CD4-positive, CD25-positive, alpha-beta regulatory T cell (primary cell): Measurements from ENCODE around the gene MAGIX. TPM values are rescaled to one million over a fixed set of nuclear protein-coding genes. Genes with fewer than 3 reads are reported as not detected.
"Not testable (repeated sequence)": the region's sequence is repeated elsewhere in the genome, so short reads cannot be mapped to it uniquely, and the experiment has no call there.

Source experiments
- ATAC-seq, 2 donors: fragments of 150-1000 bp; cut with Tn5 transposase; one replicate each; pipeline ENCODE4 v1.10.0; 2021; ENCODE audit warnings: low read depth in 2 of 2, moderate number of reproducible peaks in 2 of 2, moderate library complexity in 1 of 2
- DNase-seq, 3 donors: peaks; one replicate each; pipeline versions ENCODE4 v3.0.0 to v3.0.0-alpha.2; 2012 to 2022; ENCODE audit warnings: mixed read lengths in 1 of 3
- H3K27ac ChIP-seq: one replicate; pipeline ENCODE4 v1.7.0; 2013; ENCODE audit warnings: mild to moderate bottlenecking, low read length; ENCODE audit not compliant: insufficient read depth, poor library complexity, severe bottlenecking
- H3K27me3 ChIP-seq: one replicate; pipeline ENCODE4 v1.7.0; 2013; ENCODE audit warnings: low read length; ENCODE audit not compliant: control insufficient read depth, insufficient read depth
- H3K36me3 ChIP-seq: one replicate; pipeline ENCODE4 v1.7.0; 2013; ENCODE audit warnings: mild to moderate bottlenecking, low read length, moderate library complexity; ENCODE audit not compliant: control insufficient read depth, insufficient read depth
- H3K4me1 ChIP-seq: 2 replicates; pipeline ENCODE4 v1.7.0; 2013; ENCODE audit warnings: mild to moderate bottlenecking, low read length; ENCODE audit not compliant: insufficient read depth, control insufficient read depth, poor library complexity, severe bottlenecking
- H3K4me3 ChIP-seq: one replicate; pipeline ENCODE4 v1.7.0; 2013; ENCODE audit warnings: low read depth, mild to moderate bottlenecking, low read length, moderate library complexity
- H3K9me3 ChIP-seq, 2 experiments: 1 replicate in 1 of 2; 2 replicates in 1 of 2; pipeline ENCODE4 v1.7.0; 2013; ENCODE audit warnings: low read length in 2 of 2, mild to moderate bottlenecking in 1 of 2, moderate library complexity in 1 of 2; ENCODE audit not compliant: control insufficient read depth in 2 of 2
- H3K27ac Mint-ChIP-seq, 3 donors: one replicate each; pipeline ENCODE4 v1.8.0; 2020 to 2022; ENCODE audit warnings: mild to moderate bottlenecking in 3 of 3, mixed read lengths in 3 of 3, moderate library complexity in 2 of 3
- H3K27me3 Mint-ChIP-seq: one replicate; pipeline ENCODE4 v1.8.0; 2022; ENCODE audit warnings: mild to moderate bottlenecking, mixed read lengths
- H3K36me3 Mint-ChIP-seq: one replicate; pipeline ENCODE4 v1.8.0; 2020; ENCODE audit warnings: mixed read lengths
- H3K4me1 Mint-ChIP-seq, 4 donors: one replicate each; pipeline ENCODE4 v1.8.0; 2020 to 2022; ENCODE audit warnings: mixed read lengths in 4 of 4, mild to moderate bottlenecking in 1 of 4
- H3K4me3 Mint-ChIP-seq, 4 donors: one replicate each; pipeline ENCODE4 v1.8.0; 2020 to 2022; ENCODE audit warnings: mild to moderate bottlenecking in 4 of 4, mixed read lengths in 4 of 4, moderate library complexity in 3 of 4
- H3K9me3 Mint-ChIP-seq, 7 donors: one replicate each; pipeline ENCODE4 v1.8.0; 2020 to 2022; ENCODE audit warnings: mixed read lengths in 7 of 7, mild to moderate bottlenecking in 3 of 7, moderate library complexity in 2 of 7
- polyA plus RNA-seq, 4 donors: library from polyadenylated mRNA; unstranded; fragments of 300-500 nt; fragmentation: Illumina TruSeq; gene quantifications; one replicate each; pipeline ENCODE4 v1.2.3, GENCODE V29; 2021
- total RNA-seq: library from RNA; stranded (reverse); gene quantifications from one replicate; pipeline ENCODE4 v1.2.3, GENCODE V29; 2022

MAGIX gene
- total and polyA plus RNA-seq, 5 donors from 2014 or later, result 0.49 to 1.0 (median 0.57) TPM

- H3K4me1 ChIP-seq, result peaks cover 20% of the 10 kb centered on the region
- DNase-seq (peak; percentile 32 to 67 (median 59)), ATAC-seq (peak; percentile 59 to 60)
- Mint-ChIP-seq H3K27me3 (no peaks in the 10 kb centered on the region), H3K4me3 (peak within 1 kb of the TSS; percentile 88 to 91 (median 90)), H3K27ac (peak within 1 kb of the TSS in 2 of 3 donors; percentile 79 to 85), H3K4me1 (peaks cover 0 to 40% (median 9%) of the 10 kb centered on the region in 4 donors), H3K9me3 (peaks cover 0 to 1% (median 0%) of the 10 kb centered on the region in 7 donors), H3K36me3 (no peaks in the 10 kb centered on the region)
- no peaks in the 10 kb centered on the region for H3K9me3 ChIP-seq
- H3K36me3 ChIP-seq, result peaks cover 11% of the 10 kb centered on the region
- no peaks in the 10 kb centered on the region for H3K27me3 ChIP-seq
- H3K27ac ChIP-seq, result peak within 1 kb of the TSS; percentile 73
- H3K4me3 ChIP-seq, result peak within 1 kb of the TSS; percentile 74
Measured at GRCh38 chrX:49171752-49172279, 9.3 kb downstream of the MAGIX start, which contains the start of gene PLP2. Gene PLP2, plus strand, starts transcription at chrX:49171898. Its CDS starts 103 bp downstream, at chrX:49172001.

DNA sequence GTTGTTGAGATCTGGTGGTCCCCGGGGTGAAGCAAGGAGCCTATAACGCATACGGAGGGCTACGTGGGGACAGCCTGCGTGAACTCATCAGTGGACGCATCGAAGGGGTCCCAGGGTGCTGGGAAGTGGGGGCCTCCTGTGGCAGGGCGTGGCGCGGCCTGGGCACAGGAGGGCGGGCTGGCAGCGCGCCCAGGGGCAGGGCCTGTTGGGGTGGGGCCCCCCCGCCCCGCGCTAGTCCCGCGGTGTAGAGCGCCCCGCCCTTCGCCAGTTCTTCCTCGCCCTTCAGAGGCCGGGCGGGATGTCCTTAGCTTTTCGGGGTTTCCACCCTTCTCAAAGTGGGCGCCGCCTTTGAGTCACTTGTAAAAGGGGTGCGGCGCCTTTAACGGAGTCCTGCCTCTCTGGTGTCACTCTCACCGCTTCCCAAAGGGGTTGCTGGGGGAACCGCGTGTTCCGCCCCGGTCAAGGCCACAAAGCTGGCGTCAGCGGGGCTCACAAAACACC is 9.8 kb downstream of the MAGIX start:
- H3K4me1 Mint-ChIP-seq, result peaks cover 0 to 38% (median 10%) of the 10 kb centered on the region in 4 donors
- H3K27ac Mint-ChIP-seq, result peak overlapping the region in 2 of 3 donors; percentile 79 to 85
- Histone ChIP-seq H3K4me1 (peaks cover 15% of the 10 kb centered on the region), H3K27me3 (no peaks in the 10 kb centered on the region), H3K9me3 (no peaks in the 10 kb centered on the region), H3K4me3 (peak overlapping the region; percentile 74), H3K27ac (peak overlapping the region; percentile 73), H3K36me3 (peaks cover 11% of the 10 kb centered on the region)
- no peaks in the 10 kb centered on the region for H3K36me3 Mint-ChIP-seq
- peaks cover 2% of the 10 kb centered on the region for H3K27me3 Mint-ChIP-seq
- DNase-seq (peak; percentile 37 to 89 (median 60)), ATAC-seq (peak; percentile 72 to 73)
- H3K4me3 Mint-ChIP-seq, result peak overlapping the region; percentile 88 to 91 (median 90)
- peaks cover 0 to 1% (median 0%) of the 10 kb centered on the region in 7 donors for H3K9me3 Mint-ChIP-seq

- peaks cover 10% of the 10 kb centered on the region for H3K4me1 ChIP-seq
- not testable (repeated sequence) for H3K4me3 ChIP-seq, H3K27ac Mint-ChIP-seq
Measured at GRCh38 chrX:49173544-49173943, 11.0 kb downstream of the MAGIX start.

DNA sequence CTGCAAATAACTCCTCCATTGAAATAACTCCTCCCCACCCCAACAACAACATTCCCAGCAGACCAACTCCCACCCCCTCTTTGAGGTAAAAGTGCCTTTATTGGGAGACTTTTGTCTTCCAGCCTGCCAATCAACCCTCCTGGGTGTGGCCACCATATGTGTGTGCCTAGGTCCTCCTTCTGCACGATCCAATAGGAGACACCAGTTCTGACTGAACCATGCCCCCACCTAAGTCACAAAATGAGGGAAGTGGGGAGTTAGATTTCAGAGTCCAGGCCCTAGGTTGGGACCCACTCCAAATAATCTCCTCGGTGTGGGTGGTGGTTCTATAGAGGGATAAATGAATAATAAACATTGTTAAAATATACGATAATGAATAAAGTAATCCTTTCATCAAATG is 12.2 kb downstream of the MAGIX start:
- Histone ChIP-seq H3K9me3 (no peaks in the 10 kb centered on the region), H3K4me3 (no peak overlapping the region), H3K27me3 (no peaks in the 10 kb centered on the region), H3K36me3 (peaks cover 14% of the 10 kb centered on the region), H3K27ac (no peak overlapping the region), H3K4me1 (peaks cover 10% of the 10 kb centered on the region)
- H3K27me3 Mint-ChIP-seq, result peaks cover 5% of the 10 kb centered on the region
- H3K9me3 Mint-ChIP-seq, result peaks cover 0 to 1% (median 0%) of the 10 kb centered on the region in 7 donors
- H3K4me1 Mint-ChIP-seq, result peaks cover 0 to 28% (median 11%) of the 10 kb centered on the region in 4 donors
- DNase-seq (no peak), ATAC-seq (no peak)
- H3K27ac Mint-ChIP-seq, result no peak overlapping the region
- H3K4me3 Mint-ChIP-seq, result peak overlapping the region in 2 of 4 donors; percentile 36 to 51
- peaks cover 3% of the 10 kb centered on the region for H3K36me3 Mint-ChIP-seq

More at GRCh38 chrX:49173544-49173943, 11.0 kb downstream of the MAGIX start:
- DNase-seq, H3K9me3 ChIP-seq, H3K9me3 Mint-ChIP-seq, H3K36me3 Mint-ChIP-seq, ATAC-seq, H3K27me3 Mint-ChIP-seq, H3K27me3 ChIP-seq: not testable (repeated sequence)
- Mint-ChIP-seq H3K4me3 (peak overlapping the region in 2 of 4 donors; percentile 36 to 90), H3K4me1 (peaks cover 0 to 31% (median 7%) of the 10 kb centered on the region in 4 donors)
- peak overlapping the region; percentile 73 for H3K27ac ChIP-seq
- H3K36me3 ChIP-seq, result peaks cover 11% of the 10 kb centered on the region

GRCh38 chrX:49175435-49176274 is 13.1 kb downstream of the MAGIX start:
- Histone ChIP-seq H3K27me3 (no peaks in the 10 kb centered on the region), H3K4me3 (no peak overlapping the region), H3K9me3 (no peaks in the 10 kb centered on the region), H3K36me3 (peaks cover 19% of the 10 kb centered on the region), H3K4me1 (peaks cover 10% of the 10 kb centered on the region), H3K27ac (no peak overlapping the region)
- H3K4me3 Mint-ChIP-seq, result no peak overlapping the region
- ATAC-seq, result no peak
- H3K27me3 Mint-ChIP-seq, result peaks cover 5% of the 10 kb centered on the region
- no peak for DNase-seq
- H3K9me3 Mint-ChIP-seq, result peaks cover 0 to 1% (median 0%) of the 10 kb centered on the region in 7 donors
- H3K4me1 Mint-ChIP-seq, result peaks cover 0 to 28% (median 11%) of the 10 kb centered on the region in 4 donors
- H3K36me3 Mint-ChIP-seq, result peaks cover 6% of the 10 kb centered on the region
- H3K27ac Mint-ChIP-seq, result peak overlapping the region in 1 of 3 donors; percentile 25

GRCh38 chrX:49176421-49177326 is 14.1 kb downstream of the MAGIX start:
- no peak overlapping the region for H3K27ac ChIP-seq
- no peak for DNase-seq
- H3K4me1 ChIP-seq, result peaks cover 10% of the 10 kb centered on the region
- H3K9me3 ChIP-seq, result no peaks in the 10 kb centered on the region
- Mint-ChIP-seq H3K36me3 (peaks cover 9% of the 10 kb centered on the region), H3K4me1 (peaks cover 0 to 26% (median 11%) of the 10 kb centered on the region in 4 donors), H3K27ac (peak overlapping the region in 2 of 3 donors; percentile 35 to 71), H3K9me3 (peaks cover 0 to 1% (median 0%) of the 10 kb centered on the region in 7 donors), H3K27me3 (peaks cover 5% of the 10 kb centered on the region), H3K4me3 (no peak overlapping the region)
- H3K27me3 ChIP-seq, result no peaks in the 10 kb centered on the region
- no peak overlapping the region for H3K4me3 ChIP-seq
- ATAC-seq, result no peak
- peaks cover 19% of the 10 kb centered on the region for H3K36me3 ChIP-seq

GRCh38 chrX:49177338-49177833 is 14.8 kb downstream of the MAGIX start:
- H3K27ac ChIP-seq, result no peak overlapping the region
- H3K9me3 Mint-ChIP-seq, result peaks cover 0 to 1% (median 0%) of the 10 kb centered on the region in 7 donors
- H3K4me1 Mint-ChIP-seq, result peaks cover 0 to 24% (median 11%) of the 10 kb centered on the region in 4 donors
- H3K4me3 ChIP-seq, result no peak overlapping the region
- peaks cover 19% of the 10 kb centered on the region for H3K36me3 ChIP-seq
- no peaks in the 10 kb centered on the region for H3K27me3 ChIP-seq
- peaks cover 10% of the 10 kb centered on the region for H3K4me1 ChIP-seq
- H3K27me3 Mint-ChIP-seq, result peaks cover 5% of the 10 kb centered on the region
- H3K4me3 Mint-ChIP-seq, result peak overlapping the region in 1 of 4 donors; percentile 28
- peak overlapping the region; percentile 7 to 53 (median 14) for H3K27ac Mint-ChIP-seq
- H3K9me3 ChIP-seq, result no peaks in the 10 kb centered on the region
- ATAC-seq (peak; percentile 70 to 81), DNase-seq (peak in 1 of 3 donors; percentile 33)
- peaks cover 13% of the 10 kb centered on the region for H3K36me3 Mint-ChIP-seq
